Central memory CD8-positive, alpha-beta T cell (primary cell): ENCODE measurements around the gene CBL.

Source experiments
- ATAC-seq: fragments of 150-1000 bp; cut with Tn5 transposase; replicated peaks from 2 replicates; pipeline ENCODE4 v1.10.0; 2022; ENCODE audit warnings: mild to moderate bottlenecking, moderate FRiP score, moderate number of reproducible peaks; ENCODE audit not compliant: poor library complexity, severe bottlenecking; ENCODE audit errors: extremely low read depth
- DNase-seq, 2 donors: peaks; one replicate each; pipeline ENCODE4 v3.0.0; 2021; ENCODE audit warnings: low spot score in 2 of 2
- H3K27ac Mint-ChIP-seq: one replicate; pipeline ENCODE4 v1.8.0; 2022; ENCODE audit warnings: low read depth, mild to moderate bottlenecking, moderate library complexity, mixed read lengths
- H3K27me3 Mint-ChIP-seq: one replicate; pipeline ENCODE4 v1.8.0; 2022; ENCODE audit warnings: mixed read lengths
- H3K36me3 Mint-ChIP-seq: one replicate; pipeline ENCODE4 v1.8.0; 2022; ENCODE audit warnings: mild to moderate bottlenecking, moderate library complexity, mixed read lengths; ENCODE audit not compliant: insufficient read depth
- H3K4me1 Mint-ChIP-seq: one replicate; pipeline ENCODE4 v1.8.0; 2022; ENCODE audit warnings: mixed read lengths
- H3K4me3 Mint-ChIP-seq: one replicate; pipeline ENCODE4 v1.8.0; 2022; ENCODE audit warnings: mild to moderate bottlenecking, moderate library complexity, mixed read lengths
- H3K9me3 Mint-ChIP-seq: one replicate; pipeline ENCODE4 v1.8.0; 2022; ENCODE audit warnings: mixed read lengths

The CBL gene

GRCh38 chr11:119338965-119339588 lies 132.9 kb downstream of the CBL start:
- Mint-ChIP-seq H3K27me3 (peaks cover 48% of the 10 kb centered on the region), H3K9me3 (no peaks in the 10 kb centered on the region), H3K4me1 (peaks cover 39% of the 10 kb centered on the region), H3K4me3 (peak overlapping the region; percentile 16), H3K27ac (no peak overlapping the region), H3K36me3 (peaks cover 14% of the 10 kb centered on the region)
- ATAC-seq (no peak), DNase-seq (no peak)

DNA sequence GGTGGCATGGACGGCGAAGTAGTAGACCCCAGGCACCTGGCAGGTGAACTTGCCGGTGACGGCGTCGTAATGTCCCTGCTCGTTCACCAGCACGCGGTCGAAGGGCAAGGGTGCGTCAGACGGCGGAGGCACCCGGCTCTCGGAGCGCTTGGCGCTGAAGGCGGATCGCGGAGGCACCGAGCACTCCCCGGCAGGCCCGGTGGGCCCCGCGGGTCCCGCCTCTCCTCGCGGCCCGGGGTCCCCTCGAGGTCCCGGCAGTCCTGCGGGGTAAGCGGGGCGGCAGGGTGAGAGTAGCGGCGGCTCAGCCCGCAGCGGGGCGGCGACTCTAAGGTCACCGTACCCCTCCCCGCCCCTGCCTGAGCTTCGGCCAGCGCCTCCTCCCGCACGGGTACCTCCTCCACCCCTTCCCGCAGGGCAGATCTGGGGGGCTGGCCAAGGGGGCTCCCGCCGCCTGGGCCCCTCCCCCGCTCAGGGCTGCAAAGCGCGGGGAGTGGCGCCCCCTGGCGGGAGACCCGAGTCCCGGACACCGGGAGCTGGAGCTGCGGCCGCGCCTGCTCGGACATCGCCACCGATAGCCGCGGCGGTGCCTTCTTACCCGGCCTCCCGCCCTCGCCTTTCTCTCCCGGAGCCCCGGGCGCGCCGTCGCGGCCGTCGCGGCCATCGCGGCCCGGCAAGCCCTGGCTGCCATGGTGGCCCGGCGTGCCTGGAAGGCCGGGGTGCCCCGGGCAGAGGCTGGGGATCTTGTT lies 133.6 kb downstream of the CBL start:
- no peak for DNase-seq
- Mint-ChIP-seq H3K36me3 (peaks cover 9% of the 10 kb centered on the region), H3K27ac (no peak overlapping the region), H3K4me1 (peaks cover 32% of the 10 kb centered on the region), H3K27me3 (peaks cover 55% of the 10 kb centered on the region), H3K4me3 (peak overlapping the region; percentile 16), H3K9me3 (no peaks in the 10 kb centered on the region)
- no peak for ATAC-seq

DNA sequence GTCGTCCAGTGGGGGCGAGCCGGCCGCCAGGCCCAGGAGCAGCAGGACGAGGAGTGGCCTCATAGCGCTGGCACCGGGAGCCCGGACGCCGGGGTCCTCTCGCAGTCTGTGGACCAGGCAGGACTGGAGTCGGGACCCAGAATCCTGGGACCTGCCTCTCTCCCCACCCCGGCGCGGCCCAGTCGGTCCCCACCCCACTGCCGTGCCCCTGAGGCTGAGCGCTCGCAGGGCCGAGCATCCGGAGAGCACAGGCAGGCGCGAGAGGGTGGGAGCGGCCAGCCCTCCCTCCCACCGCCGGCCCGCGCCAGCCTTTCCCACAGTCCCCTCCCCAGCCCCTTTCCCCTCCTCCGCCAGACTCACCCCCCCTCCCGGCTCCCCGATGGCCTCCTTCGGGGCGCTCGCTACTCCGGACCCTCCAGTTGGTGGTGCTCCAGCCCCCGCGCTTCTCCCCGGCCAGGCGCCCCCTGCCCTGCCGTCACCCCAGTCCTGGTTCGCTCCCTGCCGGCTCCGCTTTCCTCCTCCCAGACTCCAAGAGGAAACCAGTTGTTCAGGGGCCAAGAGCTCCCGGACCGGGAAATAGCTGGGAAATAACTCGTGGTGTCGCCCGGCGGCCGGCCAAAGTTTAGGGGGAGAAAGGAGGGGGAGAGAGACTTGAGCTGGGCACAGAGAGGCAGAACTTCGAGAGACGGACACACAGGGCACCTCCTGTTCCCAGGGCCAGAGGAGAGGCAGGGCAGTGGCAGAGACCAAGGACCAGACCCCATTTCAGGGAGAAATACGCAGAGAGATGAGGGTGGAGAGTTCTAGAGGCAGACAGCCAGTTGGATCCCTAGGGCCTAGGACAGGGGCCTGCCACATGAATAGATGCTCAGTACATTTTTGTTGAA lies 134.4 kb downstream of the CBL start, which contains the start of gene C1QTNF5:
TSS of gene C1QTNF5 (minus strand) at position 549 of the 887 bp plus-strand sequence. CDS start at position 63, 486 bp downstream.
- H3K27ac Mint-ChIP-seq, result no peak within 1 kb of the TSS
- peaks cover 24% of the 10 kb centered on the region for H3K4me1 Mint-ChIP-seq
- ATAC-seq (no peak), DNase-seq (no peak)
- no peaks in the 10 kb centered on the region for H3K9me3 Mint-ChIP-seq
- H3K27me3 Mint-ChIP-seq, result peaks cover 62% of the 10 kb centered on the region
- peaks cover 6% of the 10 kb centered on the region for H3K36me3 Mint-ChIP-seq
- H3K4me3 Mint-ChIP-seq, result no peak within 1 kb of the TSS

DNA sequence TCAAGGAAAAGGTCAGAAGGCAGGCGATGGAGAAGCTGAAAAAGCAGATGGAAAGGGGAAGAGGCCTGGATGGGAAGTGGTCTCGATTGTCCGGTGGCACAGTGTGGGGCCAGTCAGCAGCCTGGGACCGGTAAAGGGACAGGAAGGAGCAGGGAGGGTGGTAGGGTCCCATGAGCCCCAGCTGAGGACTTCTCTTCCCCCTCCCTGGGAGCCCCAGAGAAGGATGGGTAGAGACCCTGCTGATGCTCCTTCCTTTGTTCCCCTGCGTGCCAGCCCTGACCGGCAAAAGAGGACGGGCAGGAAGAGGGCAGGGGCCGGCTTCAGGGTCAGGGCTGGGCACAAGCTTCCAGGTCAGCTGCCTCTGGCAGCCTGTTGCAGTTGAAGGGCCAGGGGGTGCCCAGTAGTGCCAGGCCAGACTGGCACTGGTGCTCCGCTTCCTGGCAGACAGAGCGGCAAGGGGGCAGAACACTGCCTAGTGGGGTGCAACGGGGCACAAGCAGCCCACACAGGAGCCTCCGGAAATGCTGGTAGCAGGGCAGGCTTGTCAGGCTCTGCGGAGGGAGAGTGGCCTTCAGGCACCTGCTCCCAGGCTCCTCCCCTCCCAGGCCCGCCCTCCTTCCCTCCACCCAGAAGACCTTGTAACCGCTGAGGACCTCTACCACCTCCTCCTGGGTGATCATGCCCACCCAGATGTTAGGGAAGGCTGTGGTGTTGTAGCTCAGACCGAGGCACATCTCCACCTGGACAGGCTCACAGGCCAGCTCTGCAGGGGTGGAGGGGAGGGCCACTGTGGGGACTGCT lies 135.3 kb downstream of the CBL start:
- DNase-seq (no peak), ATAC-seq (no peak)
- peaks cover 70% of the 10 kb centered on the region for H3K27me3 Mint-ChIP-seq
- H3K27ac Mint-ChIP-seq, result no peak overlapping the region
- peaks cover 16% of the 10 kb centered on the region for H3K4me1 Mint-ChIP-seq
- peaks cover 4% of the 10 kb centered on the region for H3K36me3 Mint-ChIP-seq
- H3K4me3 Mint-ChIP-seq, result no peak overlapping the region
- no peaks in the 10 kb centered on the region for H3K9me3 Mint-ChIP-seq

DNA sequence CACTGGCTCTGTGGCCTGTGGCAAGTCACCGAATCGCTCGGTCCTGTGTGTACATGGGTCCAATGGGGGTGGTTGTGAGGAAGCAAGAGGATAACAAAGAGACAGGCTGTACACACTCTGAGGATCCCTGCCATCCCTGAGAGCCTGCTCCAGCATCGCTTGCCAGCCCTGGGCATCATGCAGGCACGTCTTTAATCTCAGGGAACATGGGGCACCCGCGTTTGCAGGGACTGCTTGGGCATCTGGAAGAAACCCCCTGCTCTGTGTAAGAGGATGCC lies 135.8 kb downstream of the CBL start:
- H3K9me3 Mint-ChIP-seq, result no peaks in the 10 kb centered on the region
- no peak overlapping the region for H3K27ac Mint-ChIP-seq
- peaks cover 13% of the 10 kb centered on the region for H3K4me1 Mint-ChIP-seq
- no peak for DNase-seq
- H3K4me3 Mint-ChIP-seq, result no peak overlapping the region
- no peak for ATAC-seq
- H3K36me3 Mint-ChIP-seq, result peaks cover 4% of the 10 kb centered on the region
- H3K27me3 Mint-ChIP-seq, result peaks cover 75% of the 10 kb centered on the region

DNA sequence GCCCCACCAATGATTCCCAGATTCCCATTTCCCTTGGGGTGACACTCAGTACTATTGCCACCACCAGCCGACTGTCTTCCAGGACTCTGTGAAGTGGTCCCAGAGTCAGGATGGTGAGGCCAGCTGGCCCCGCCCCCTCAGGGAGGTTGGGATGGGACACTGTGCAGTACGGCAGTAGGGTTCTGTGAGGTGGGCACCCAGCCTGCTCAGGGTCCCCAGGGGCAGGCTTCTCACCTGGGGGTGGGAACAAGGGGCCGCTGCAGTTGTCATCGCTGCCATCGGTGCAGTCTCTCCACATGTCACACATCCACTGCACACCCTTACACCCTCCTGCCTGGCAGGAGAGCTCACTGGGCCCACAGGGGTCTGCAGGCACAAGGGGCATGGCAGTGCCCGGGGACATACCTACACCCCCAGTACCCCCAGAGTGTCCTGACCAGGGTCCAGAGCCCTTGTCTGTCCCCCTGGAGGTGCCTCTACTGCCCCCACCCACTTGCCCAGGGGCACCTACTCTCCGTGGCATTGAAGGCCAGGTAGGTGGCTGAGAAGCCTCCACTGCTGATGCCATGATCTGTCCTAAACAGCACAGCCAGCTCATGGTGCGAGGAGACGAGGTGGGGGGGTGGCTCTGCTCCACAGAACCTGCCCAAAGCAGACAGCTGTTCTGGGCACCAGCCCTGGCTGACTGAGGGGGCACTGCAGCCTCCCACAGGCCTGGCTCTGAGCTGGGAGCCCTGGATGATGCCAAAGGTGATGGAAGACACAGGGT lies 136.4 kb downstream of the CBL start:
- no peak for ATAC-seq
- no peaks in the 10 kb centered on the region for H3K9me3 Mint-ChIP-seq
- peaks cover 4% of the 10 kb centered on the region for H3K36me3 Mint-ChIP-seq
- H3K27me3 Mint-ChIP-seq, result peaks cover 81% of the 10 kb centered on the region
- H3K4me3 Mint-ChIP-seq, result no peak overlapping the region
- peaks cover 13% of the 10 kb centered on the region for H3K4me1 Mint-ChIP-seq
- no peak overlapping the region for H3K27ac Mint-ChIP-seq
- no peak for DNase-seq

DNA sequence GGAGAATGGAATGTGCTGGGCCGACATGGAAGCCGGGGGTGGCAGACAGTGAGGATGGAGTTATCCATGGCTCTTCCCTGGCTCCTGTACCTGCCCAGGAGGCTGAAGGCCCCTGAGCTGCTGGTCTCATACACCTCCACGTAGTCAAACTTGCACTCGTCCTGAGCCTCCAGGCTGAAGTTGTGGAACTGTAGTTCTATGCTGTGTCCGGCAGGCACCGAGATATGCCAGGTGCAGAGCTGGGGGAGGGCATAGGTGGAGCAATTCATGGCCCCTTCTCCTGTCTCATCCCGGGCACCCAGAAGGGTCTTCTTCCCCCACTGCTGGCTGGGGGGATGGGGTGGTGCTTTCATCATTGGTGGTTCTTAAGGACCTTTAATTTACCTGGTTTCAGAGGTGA lies 137.6 kb downstream of the CBL start:
- no peak overlapping the region for H3K27ac Mint-ChIP-seq
- no peak for DNase-seq
- H3K36me3 Mint-ChIP-seq, result peaks cover 4% of the 10 kb centered on the region
- ATAC-seq, result no peak
- H3K4me1 Mint-ChIP-seq, result peaks cover 6% of the 10 kb centered on the region
- H3K4me3 Mint-ChIP-seq, result no peak overlapping the region
- peaks cover 84% of the 10 kb centered on the region for H3K27me3 Mint-ChIP-seq
- H3K9me3 Mint-ChIP-seq, result no peaks in the 10 kb centered on the region

DNA sequence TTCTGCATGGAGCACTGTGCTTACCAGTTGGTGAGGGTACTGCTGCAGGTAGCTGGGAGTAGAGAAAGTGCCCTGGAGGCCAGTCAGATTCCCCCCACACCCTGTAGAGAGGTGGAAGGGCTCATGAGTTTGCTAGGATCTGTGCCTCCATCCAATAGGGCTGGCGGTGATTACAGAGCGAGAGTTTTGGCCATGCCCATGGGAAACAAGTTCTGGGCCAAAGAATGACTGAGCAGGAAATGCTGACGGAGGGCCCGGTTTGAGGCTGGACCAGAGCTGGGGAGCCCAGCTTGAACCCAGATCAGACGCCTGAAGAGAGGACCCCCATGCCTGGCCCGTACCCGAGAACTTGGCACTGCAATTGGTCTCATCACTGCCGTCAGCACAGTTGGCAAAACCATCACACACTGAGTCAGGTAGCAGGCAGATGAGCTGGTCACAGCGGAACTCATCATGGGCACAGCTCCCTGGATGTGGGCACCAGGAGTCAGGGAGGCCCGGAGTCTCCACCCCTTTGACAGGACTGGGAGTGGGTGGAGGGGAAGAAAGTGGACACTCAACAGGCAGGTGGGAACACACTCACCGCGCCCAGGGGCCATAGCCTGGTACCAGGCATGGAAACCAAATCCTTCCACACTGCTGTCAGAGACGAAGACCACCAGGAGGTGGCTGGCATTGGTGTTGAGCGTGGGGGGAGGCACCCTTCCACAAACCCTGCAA lies 138.3 kb downstream of the CBL start:
- H3K36me3 Mint-ChIP-seq, result peaks cover 2% of the 10 kb centered on the region
- H3K9me3 Mint-ChIP-seq, result no peaks in the 10 kb centered on the region
- peaks cover under 1% of the 10 kb centered on the region for H3K4me1 Mint-ChIP-seq
- no peak overlapping the region for H3K4me3 Mint-ChIP-seq
- no peak overlapping the region for H3K27ac Mint-ChIP-seq
- DNase-seq, result no peak
- ATAC-seq, result no peak
- peaks cover 77% of the 10 kb centered on the region for H3K27me3 Mint-ChIP-seq

DNA sequence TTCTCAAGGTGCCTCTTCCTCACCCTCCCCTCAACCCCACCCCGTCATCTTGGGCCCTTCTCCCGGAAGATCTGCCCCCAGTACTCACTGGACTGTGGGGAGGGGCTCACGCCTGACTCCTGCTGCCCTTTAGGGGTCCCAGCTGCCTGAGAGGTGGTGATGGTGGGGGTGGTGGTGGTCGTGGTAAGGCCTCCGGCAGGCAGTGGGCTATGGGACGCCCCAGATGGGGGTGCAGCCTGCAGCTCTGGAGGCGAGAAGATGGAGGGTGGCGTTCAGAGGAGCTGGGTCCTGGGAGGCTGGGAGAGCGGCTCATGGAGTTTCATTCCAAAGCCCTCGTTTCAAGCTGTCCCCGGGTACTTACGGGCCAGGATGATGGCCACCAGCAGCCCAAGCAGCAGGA lies 139.5 kb downstream of the CBL start:
- Mint-ChIP-seq H3K27ac (no peak overlapping the region), H3K4me3 (no peak overlapping the region), H3K27me3 (peaks cover 73% of the 10 kb centered on the region), H3K9me3 (no peaks in the 10 kb centered on the region), H3K4me1 (no peaks in the 10 kb centered on the region), H3K36me3 (peaks cover 2% of the 10 kb centered on the region)
- DNase-seq, result no peak
- no peak for ATAC-seq

GRCh38 chr11:119346605-119347004 lies 140.5 kb downstream of the CBL start, which contains the start of gene MFRP:
Gene MFRP, minus strand, starts transcription at chr11:119346705. Its CDS starts 192 bp downstream, at chr11:119346513.
- peaks cover 73% of the 10 kb centered on the region for H3K27me3 Mint-ChIP-seq
- no peak within 1 kb of the TSS for H3K4me3 Mint-ChIP-seq
- ATAC-seq (no peak), DNase-seq (no peak)
- H3K4me1 Mint-ChIP-seq, result no peaks in the 10 kb centered on the region
- no peaks in the 10 kb centered on the region for H3K36me3 Mint-ChIP-seq
- H3K9me3 Mint-ChIP-seq, result no peaks in the 10 kb centered on the region
- H3K27ac Mint-ChIP-seq, result no peak within 1 kb of the TSS

GRCh38 chr11:119347242-119347641 lies 141.1 kb downstream of the CBL start:
- Mint-ChIP-seq H3K36me3 (peaks cover 3% of the 10 kb centered on the region), H3K4me1 (no peaks in the 10 kb centered on the region), H3K27ac (no peak overlapping the region), H3K27me3 (peaks cover 73% of the 10 kb centered on the region), H3K4me3 (no peak overlapping the region), H3K9me3 (no peaks in the 10 kb centered on the region)
- DNase-seq, result no peak
- ATAC-seq, result no peak
